Esophagus muscularis mucosa (tissue), 4 donors: ENCODE measurements around the gene TRIB2.

Experiments
- EP300 ChIP-seq: sonication (generic); formaldehyde crosslinking; IDR thresholded peaks from one replicate; pipeline ENCODE4 v1.6.1; 2017; ENCODE audit warnings: antibody characterized with exemption
- POLR2A ChIP-seq: fragments of 450-650 bp; IDR thresholded peaks from one replicate; pipeline ENCODE4 v1.6.1; 2017; ENCODE audit warnings: antibody characterized with exemption, moderate library complexity, mild to moderate bottlenecking, low read depth
- POLR2AphosphoS5 ChIP-seq, 2 donors: sonication (generic); formaldehyde crosslinking; IDR thresholded peaks; one replicate each; pipeline ENCODE4 v1.6.1; 2017; ENCODE audit warnings: antibody characterized with exemption in 2 of 2
- TF ChIP-seq, protein P1 (sequence below), 3 experiments: fragments of 200-600 bp in 2 of 3; fragments of 450-650 bp in 1 of 3; sonication (generic) in 2 of 3; IDR thresholded peaks; one replicate each; pipeline ENCODE4 v1.5.1; 2017 to 2019; ENCODE audit warnings: antibody characterized with exemption in 3 of 3, mild to moderate bottlenecking in 2 of 3, moderate library complexity in 1 of 3

GRCh38 chr2:12708508-12709206, 8.1 kb upstream of the TRIB2 start:
- TF ChIP-seq, protein P1, sequence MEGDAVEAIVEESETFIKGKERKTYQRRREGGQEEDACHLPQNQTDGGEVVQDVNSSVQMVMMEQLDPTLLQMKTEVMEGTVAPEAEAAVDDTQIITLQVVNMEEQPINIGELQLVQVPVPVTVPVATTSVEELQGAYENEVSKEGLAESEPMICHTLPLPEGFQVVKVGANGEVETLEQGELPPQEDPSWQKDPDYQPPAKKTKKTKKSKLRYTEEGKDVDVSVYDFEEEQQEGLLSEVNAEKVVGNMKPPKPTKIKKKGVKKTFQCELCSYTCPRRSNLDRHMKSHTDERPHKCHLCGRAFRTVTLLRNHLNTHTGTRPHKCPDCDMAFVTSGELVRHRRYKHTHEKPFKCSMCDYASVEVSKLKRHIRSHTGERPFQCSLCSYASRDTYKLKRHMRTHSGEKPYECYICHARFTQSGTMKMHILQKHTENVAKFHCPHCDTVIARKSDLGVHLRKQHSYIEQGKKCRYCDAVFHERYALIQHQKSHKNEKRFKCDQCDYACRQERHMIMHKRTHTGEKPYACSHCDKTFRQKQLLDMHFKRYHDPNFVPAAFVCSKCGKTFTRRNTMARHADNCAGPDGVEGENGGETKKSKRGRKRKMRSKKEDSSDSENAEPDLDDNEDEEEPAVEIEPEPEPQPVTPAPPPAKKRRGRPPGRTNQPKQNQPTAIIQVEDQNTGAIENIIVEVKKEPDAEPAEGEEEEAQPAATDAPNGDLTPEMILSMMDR (IDR thresholded peaks at IDR 0.05) = no peak
- TF ChIP-seq POLR2A (no peak), POLR2AphosphoS5 (IDR thresholded peaks at IDR 0.05) (no peak), EP300 (no peak)
